GM12878 (cell line): Measurements from ENCODE around the gene MAMLD1. TPM values are rescaled to one million over a fixed set of nuclear protein-coding genes. Genes with fewer than 3 reads are reported as not detected.

Experiments used
- ATAC-seq: fragments of 200-7000 bp; cut with Tn5 transposase; 3 replicates; pipeline ENCODE4 v1.9.1; 2020; ENCODE audit warnings: mild to moderate bottlenecking, moderate library complexity
- BruUV-seq: library from RNA; stranded (reverse); fragments of 400-500 nt; replicated peaks from 2 replicates; lab custom pipeline; 2021; lab: Mats Ljungman, UMichigan
- CTCF ChIA-PET: fragments of 300-600 bp; sonication (Branson Sonifier 250); formaldehyde crosslinking; extraction: SDS; loops from one replicate; lab custom pipeline; 2021; ENCODE audit warnings: inconsistent platforms; lab: Yijun Ruan, JAX
- POLR2A ChIA-PET: fragments of 350-600 bp; formaldehyde crosslinking; extraction: SDS; loops from one replicate; lab custom pipeline; 2021; ENCODE audit warnings: inconsistent platforms; lab: Charles Lee
- RAD21 ChIA-PET: fragments of 300-600 bp; sonication (Branson Sonifier 250); formaldehyde crosslinking; loops from one replicate; lab custom pipeline; 2023; ENCODE audit warnings: antibody characterized with exemption; ENCODE audit not compliant: unreplicated experiment; lab: Charles Lee
- SMC1A ChIA-PET: fragments of 300-600 bp; sonication (Branson Sonifier 250); formaldehyde crosslinking; loops from one replicate; lab custom pipeline; 2023; ENCODE audit not compliant: unreplicated experiment, uncharacterized antibody; lab: Charles Lee
- DNase-seq: peaks from one replicate; pipeline ENCODE4 v3.0.0-alpha.2; 2011; ENCODE audit warnings: low read depth, low spot score
- FAIRE-seq: peaks from 3 replicates; lab custom pipeline; 2011; peaks lifted over from hg19 to GRCh38; lab: Jason Lieb, UNC
- H2AFZ ChIP-seq: 2 replicates; pipeline ENCODE4 v1.6.0; 2011; ENCODE audit warnings: low read depth, low read length, control low read depth; ENCODE audit not compliant: control insufficient read depth
- H3K27ac ChIP-seq: 2 replicates; pipeline ENCODE4 v1.5.1; 2011; ENCODE audit warnings: control low read depth; ENCODE audit not compliant: control insufficient read depth, insufficient read depth
- H3K27me3 ChIP-seq, 2 experiments: replicated peaks in 1 of 2; 2 replicates each; pipeline versions ENCODE4 v1.6.0 to v1.6.1; 2011; ENCODE audit warnings: low read length in 1 of 2; ENCODE audit not compliant: control insufficient read depth in 2 of 2, insufficient read depth in 2 of 2
- H3K36me3 ChIP-seq, 2 experiments: 2 replicates each; pipeline ENCODE4 v1.5.1; 2011; ENCODE audit warnings: low read length in 1 of 2; ENCODE audit not compliant: control insufficient read depth in 2 of 2, insufficient read depth in 2 of 2
- H3K4me1 ChIP-seq: 2 replicates; pipeline ENCODE4 v1.6.1; 2011; ENCODE audit warnings: mild to moderate bottlenecking, low read length, moderate library complexity, mixed read lengths; ENCODE audit not compliant: control insufficient read depth, insufficient read depth
- H3K4me2 ChIP-seq: 2 replicates; pipeline ENCODE4 v1.6.0; 2011; ENCODE audit warnings: control low read depth; ENCODE audit not compliant: control insufficient read depth, insufficient read depth
- H3K4me3 ChIP-seq: fragments of 200-600 bp; sonication (generic); 2 replicates; pipeline ENCODE4 v1.5.1; 2016
- H3K79me2 ChIP-seq: 2 replicates; pipeline ENCODE4 v1.6.0; 2011; ENCODE audit warnings: low read length; ENCODE audit not compliant: control insufficient read depth, insufficient read depth
- H3K9ac ChIP-seq: 2 replicates; pipeline ENCODE4 v1.8.0; 2011; ENCODE audit warnings: low read length, control low read depth, mixed read lengths; ENCODE audit not compliant: control insufficient read depth, insufficient read depth
- H3K9me3 ChIP-seq: replicated peaks from 3 replicates; pipeline ENCODE4 v1.5.1; 2011; ENCODE audit warnings: mild to moderate bottlenecking, low read length; ENCODE audit not compliant: control insufficient read depth, insufficient read depth
- H4K20me1 ChIP-seq: 2 replicates; pipeline ENCODE4 v1.6.0; 2011; ENCODE audit not compliant: control insufficient read depth, insufficient read depth
- ATF7 ChIP-seq: fragments of 450-650 bp; IDR thresholded peaks from 2 replicates; pipeline ENCODE4 v1.6.1; 2016; ENCODE audit warnings: low read depth, mild to moderate bottlenecking
- BHLHE40 ChIP-seq, 2 experiments: fragments of 450-650 bp in 1 of 2; IDR thresholded peaks; 2 replicates each; pipeline ENCODE4 v1.6.1; 2011 to 2017; ENCODE audit warnings: low read depth in 2 of 2, borderline replicate concordance in 1 of 2, improper control_type of control experiment in 1 of 2, low read length in 1 of 2, mild to moderate bottlenecking in 1 of 2
- EGR1 ChIP-seq, 2 experiments: IDR thresholded peaks; 1 replicate in 1 of 2; 2 replicates in 1 of 2; pipeline ENCODE4 v1.6.1; 2011 to 2012; ENCODE audit warnings: low read depth in 2 of 2, low read length in 2 of 2, borderline replicate concordance in 1 of 2, mild to moderate bottlenecking in 1 of 2, moderate library complexity in 1 of 2
- ETV6 ChIP-seq, 2 experiments: fragments of 450-650 bp in 1 of 2; IDR thresholded peaks in 1 of 2; conservative IDR thresholded peaks in 1 of 2; 2 replicates each; pipeline ENCODE4 v1.6.1; 2014; ENCODE audit warnings: antibody characterized with exemption in 1 of 2, borderline replicate concordance in 1 of 2, low read depth in 1 of 2, mild to moderate bottlenecking in 1 of 2, moderate library complexity in 1 of 2
- MTA3 ChIP-seq: IDR thresholded peaks from 2 replicates; pipeline ENCODE4 v1.6.1; 2012; ENCODE audit warnings: low read length, inconsistent platforms, borderline replicate concordance
- NFXL1 ChIP-seq: fragments of 450-650 bp; IDR thresholded peaks from 2 replicates; pipeline ENCODE4 v1.6.1; 2017; ENCODE audit warnings: antibody characterized with exemption, mild to moderate bottlenecking, borderline replicate concordance
- RAD51 ChIP-seq: fragments of 450-650 bp; IDR thresholded peaks from 2 replicates; pipeline ENCODE4 v1.6.1; 2016; ENCODE audit warnings: moderate library complexity, mild to moderate bottlenecking, inconsistent platforms
- RUNX3 ChIP-seq: IDR thresholded peaks from 2 replicates; pipeline ENCODE4 v1.6.1; 2012; ENCODE audit warnings: low read length, inconsistent platforms
- SIX5 ChIP-seq: IDR thresholded peaks from 2 replicates; pipeline ENCODE4 v1.6.1; 2011; ENCODE audit warnings: mild to moderate bottlenecking, low read depth, low read length, moderate library complexity; ENCODE audit not compliant: severe bottlenecking
- SMAD5 ChIP-seq: IDR thresholded peaks from 2 replicates; pipeline ENCODE4 v1.6.1; 2016; ENCODE audit warnings: antibody characterized with exemption, low read depth
- STAT3 ChIP-seq: IDR thresholded peaks from 2 replicates; pipeline ENCODE4 v1.6.1; 2011; ENCODE audit warnings: low read depth, low read length, improper control_type of control experiment
- WGBS: methylation state at CpG from one replicate; pipeline ENCODE4 v1.1.6; 2016; ENCODE audit warnings: low lambda C conversion rate; ENCODE audit not compliant: insufficient replicate concordance, insufficient coverage; ENCODE audit errors: missing lambda C conversion rate; 5-methylcytosine and 5-hydroxymethylcytosine counted together
- in situ Hi-C: fragments of 300-500 bp; cut with MboI; formaldehyde crosslinking; loops from 9 replicates; pipeline ENCODE4 v1.14.3; 2018; ENCODE audit warnings: mixed read lengths
- intact Hi-C: fragments of 100-400 bp; cut with micrococcal nuclease; formaldehyde crosslinking; loops from one replicate; pipeline ENCODE4 v1.14.2; 2022; ENCODE audit not compliant: unreplicated experiment
- polyA plus RNA-seq, 11 experiments: library from polyadenylated mRNA; depleted of rRNA in 4 of 11; unstranded in 6 of 11; stranded (reverse) in 5 of 11; fragments of >200 nt; fragmentation: Nextera tagmentation in 4 of 11; fragmentation: Illumina TruSeq in 1 of 11; extraction: Ambion mirVana in 4 of 11; extraction: Trizol in 1 of 11; gene quantifications; 1 replicate in 1 of 11; 2 replicates in 10 of 11; pipeline versions ENCODE4 v1.2.1 to v1.2.3, GENCODE V29; 2011 to 2016; ENCODE audit warnings: inconsistent platforms in 2 of 11, missing spikeins in 2 of 11, low read depth in 1 of 11
- total RNA-seq, 4 experiments: library from RNA; depleted of rRNA in 3 of 4; stranded (reverse); fragments of >200 nt in 3 of 4; fragmentation: Illumina TruSeq in 1 of 4; extraction: Trizol in 1 of 4; gene quantifications; 2 replicates each; pipeline versions ENCODE4 v1.2.1 to v1.2.3, GENCODE V29; 2013 to 2021
- TF ChIP-seq, protein P1 (sequence below): fragments of 450-650 bp; IDR thresholded peaks from 2 replicates; pipeline ENCODE4 v1.6.1; 2017; ENCODE audit warnings: mild to moderate bottlenecking, moderate library complexity
- TF ChIP-seq, protein P2 (sequence below): fragments of 150-350 bp; IDR thresholded peaks from 2 replicates; pipeline ENCODE4 v1.6.1; 2016; ENCODE audit warnings: low read depth, low read length
- TF ChIP-seq, protein P3 (sequence below), 3 experiments: IDR thresholded peaks in 2 of 3; conservative IDR thresholded peaks in 1 of 3; 2 replicates each; pipeline ENCODE4 v1.5.1; 2011; ENCODE audit warnings: low read depth in 3 of 3, low read length in 3 of 3, mild to moderate bottlenecking in 3 of 3, control low read depth in 2 of 3, moderate library complexity in 2 of 3, inconsistent platforms in 1 of 3, mixed read lengths in 1 of 3; ENCODE audit not compliant: control insufficient read depth in 2 of 3, insufficient read depth in 1 of 3; ENCODE audit errors: extremely low read depth in 1 of 3

Gene MAMLD1
- total and polyA plus RNA-seq, 10 of the 15 experiments (the other 5 are each of a cell fraction or from before 2014, with no cell fraction given): 0.03 to 0.05 TPM; not detected in 8

DNA sequence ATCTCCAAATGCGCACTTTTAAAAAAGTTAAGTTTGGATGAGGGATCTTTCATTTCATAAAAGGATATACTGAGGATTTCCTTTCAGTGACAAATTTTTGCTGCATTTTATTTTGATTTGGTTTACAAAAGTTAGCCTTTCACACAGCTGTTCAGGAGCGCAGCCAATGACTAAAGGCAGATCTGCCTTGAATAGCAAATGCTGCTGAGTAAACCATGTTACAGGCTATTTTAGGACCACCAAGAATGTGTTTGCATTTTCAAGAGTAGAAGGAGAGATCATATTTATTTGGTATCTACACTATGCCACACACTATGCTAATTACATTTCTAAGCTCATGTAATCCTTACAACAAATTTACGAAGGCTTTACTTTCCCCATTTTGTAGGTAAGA lies 92.1 kb downstream of the MAMLD1 start (continued):
- TF ChIP-seq RAD51: no peak
- no peak for TF ChIP-seq STAT3
- TF ChIP-seq SMAD5: no peak
- TF ChIP-seq, protein P1, sequence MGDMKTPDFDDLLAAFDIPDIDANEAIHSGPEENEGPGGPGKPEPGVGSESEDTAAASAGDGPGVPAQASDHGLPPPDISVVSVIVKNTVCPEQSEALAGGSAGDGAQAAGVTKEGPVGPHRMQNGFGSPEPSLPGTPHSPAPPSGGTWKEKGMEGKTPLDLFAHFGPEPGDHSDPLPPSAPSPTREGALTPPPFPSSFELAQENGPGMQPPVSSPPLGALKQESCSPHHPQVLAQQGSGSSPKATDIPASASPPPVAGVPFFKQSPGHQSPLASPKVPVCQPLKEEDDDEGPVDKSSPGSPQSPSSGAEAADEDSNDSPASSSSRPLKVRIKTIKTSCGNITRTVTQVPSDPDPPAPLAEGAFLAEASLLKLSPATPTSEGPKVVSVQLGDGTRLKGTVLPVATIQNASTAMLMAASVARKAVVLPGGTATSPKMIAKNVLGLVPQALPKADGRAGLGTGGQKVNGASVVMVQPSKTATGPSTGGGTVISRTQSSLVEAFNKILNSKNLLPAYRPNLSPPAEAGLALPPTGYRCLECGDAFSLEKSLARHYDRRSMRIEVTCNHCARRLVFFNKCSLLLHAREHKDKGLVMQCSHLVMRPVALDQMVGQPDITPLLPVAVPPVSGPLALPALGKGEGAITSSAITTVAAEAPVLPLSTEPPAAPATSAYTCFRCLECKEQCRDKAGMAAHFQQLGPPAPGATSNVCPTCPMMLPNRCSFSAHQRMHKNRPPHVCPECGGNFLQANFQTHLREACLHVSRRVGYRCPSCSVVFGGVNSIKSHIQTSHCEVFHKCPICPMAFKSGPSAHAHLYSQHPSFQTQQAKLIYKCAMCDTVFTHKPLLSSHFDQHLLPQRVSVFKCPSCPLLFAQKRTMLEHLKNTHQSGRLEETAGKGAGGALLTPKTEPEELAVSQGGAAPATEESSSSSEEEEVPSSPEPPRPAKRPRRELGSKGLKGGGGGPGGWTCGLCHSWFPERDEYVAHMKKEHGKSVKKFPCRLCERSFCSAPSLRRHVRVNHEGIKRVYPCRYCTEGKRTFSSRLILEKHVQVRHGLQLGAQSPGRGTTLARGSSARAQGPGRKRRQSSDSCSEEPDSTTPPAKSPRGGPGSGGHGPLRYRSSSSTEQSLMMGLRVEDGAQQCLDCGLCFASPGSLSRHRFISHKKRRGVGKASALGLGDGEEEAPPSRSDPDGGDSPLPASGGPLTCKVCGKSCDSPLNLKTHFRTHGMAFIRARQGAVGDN: no peak

DNA sequence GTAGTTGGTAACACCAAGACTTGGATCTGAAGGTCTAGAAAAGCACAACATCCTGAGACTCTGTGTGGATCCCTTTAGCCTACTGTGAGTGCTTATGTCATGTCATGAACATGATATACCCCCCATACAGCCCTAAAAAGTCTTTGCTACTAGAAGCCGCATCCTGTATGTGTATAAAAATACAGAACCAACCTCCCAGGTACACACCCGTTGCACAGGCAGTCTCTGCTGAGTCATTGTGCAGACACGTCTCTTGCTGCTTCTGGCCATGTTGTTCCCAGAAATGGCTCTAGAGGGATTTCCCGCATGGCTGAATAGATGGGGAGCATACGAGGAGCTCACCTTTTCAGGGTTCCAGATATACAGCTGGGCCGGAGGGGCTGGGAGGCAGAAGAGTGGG lies 93.3 kb downstream of the MAMLD1 start:
- RAD21 ChIA-PET: no interaction called here
- in situ Hi-C loops: no loop called here
- Histone ChIP-seq H3K9me3 (no peaks in the 10 kb centered on the region), H3K4me2 (no peak overlapping the region), H3K4me3 (no peak overlapping the region), H3K79me2 (no peaks in the 10 kb centered on the region), H3K9ac (no peak overlapping the region), H4K20me1 (no peaks in the 10 kb centered on the region), H3K27ac (no peak overlapping the region), H2AFZ (no peak overlapping the region), H3K4me1 (no peaks in the 10 kb centered on the region), H3K36me3 (no peaks in the 10 kb centered on the region), H3K27me3 (no peaks in the 10 kb centered on the region)
- POLR2A ChIA-PET: no interaction called here
- ATAC-seq: no peak
- FAIRE-seq: no peak
- DNase-seq: no peak
- no TSS peak for BruUV-seq
- intact Hi-C loops: no loop called here
- TF ChIP-seq BHLHE40 (IDR thresholded peaks at IDR 0.05; ENCODE audit: borderline replicate concordance in 1 of 2, low read depth in 2 of 2, low read length in 1 of 2): no peak
- TF ChIP-seq, protein P2, sequence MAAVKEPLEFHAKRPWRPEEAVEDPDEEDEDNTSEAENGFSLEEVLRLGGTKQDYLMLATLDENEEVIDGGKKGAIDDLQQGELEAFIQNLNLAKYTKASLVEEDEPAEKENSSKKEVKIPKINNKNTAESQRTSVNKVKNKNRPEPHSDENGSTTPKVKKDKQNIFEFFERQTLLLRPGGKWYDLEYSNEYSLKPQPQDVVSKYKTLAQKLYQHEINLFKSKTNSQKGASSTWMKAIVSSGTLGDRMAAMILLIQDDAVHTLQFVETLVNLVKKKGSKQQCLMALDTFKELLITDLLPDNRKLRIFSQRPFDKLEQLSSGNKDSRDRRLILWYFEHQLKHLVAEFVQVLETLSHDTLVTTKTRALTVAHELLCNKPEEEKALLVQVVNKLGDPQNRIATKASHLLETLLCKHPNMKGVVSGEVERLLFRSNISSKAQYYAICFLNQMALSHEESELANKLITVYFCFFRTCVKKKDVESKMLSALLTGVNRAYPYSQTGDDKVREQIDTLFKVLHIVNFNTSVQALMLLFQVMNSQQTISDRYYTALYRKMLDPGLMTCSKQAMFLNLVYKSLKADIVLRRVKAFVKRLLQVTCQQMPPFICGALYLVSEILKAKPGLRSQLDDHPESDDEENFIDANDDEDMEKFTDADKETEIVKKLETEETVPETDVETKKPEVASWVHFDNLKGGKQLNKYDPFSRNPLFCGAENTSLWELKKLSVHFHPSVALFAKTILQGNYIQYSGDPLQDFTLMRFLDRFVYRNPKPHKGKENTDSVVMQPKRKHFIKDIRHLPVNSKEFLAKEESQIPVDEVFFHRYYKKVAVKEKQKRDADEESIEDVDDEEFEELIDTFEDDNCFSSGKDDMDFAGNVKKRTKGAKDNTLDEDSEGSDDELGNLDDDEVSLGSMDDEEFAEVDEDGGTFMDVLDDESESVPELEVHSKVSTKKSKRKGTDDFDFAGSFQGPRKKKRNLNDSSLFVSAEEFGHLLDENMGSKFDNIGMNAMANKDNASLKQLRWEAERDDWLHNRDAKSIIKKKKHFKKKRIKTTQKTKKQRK: no peak
- TF ChIP-seq SIX5: no peak
- TF ChIP-seq ATF7: no peak
- TF ChIP-seq, protein P3, sequence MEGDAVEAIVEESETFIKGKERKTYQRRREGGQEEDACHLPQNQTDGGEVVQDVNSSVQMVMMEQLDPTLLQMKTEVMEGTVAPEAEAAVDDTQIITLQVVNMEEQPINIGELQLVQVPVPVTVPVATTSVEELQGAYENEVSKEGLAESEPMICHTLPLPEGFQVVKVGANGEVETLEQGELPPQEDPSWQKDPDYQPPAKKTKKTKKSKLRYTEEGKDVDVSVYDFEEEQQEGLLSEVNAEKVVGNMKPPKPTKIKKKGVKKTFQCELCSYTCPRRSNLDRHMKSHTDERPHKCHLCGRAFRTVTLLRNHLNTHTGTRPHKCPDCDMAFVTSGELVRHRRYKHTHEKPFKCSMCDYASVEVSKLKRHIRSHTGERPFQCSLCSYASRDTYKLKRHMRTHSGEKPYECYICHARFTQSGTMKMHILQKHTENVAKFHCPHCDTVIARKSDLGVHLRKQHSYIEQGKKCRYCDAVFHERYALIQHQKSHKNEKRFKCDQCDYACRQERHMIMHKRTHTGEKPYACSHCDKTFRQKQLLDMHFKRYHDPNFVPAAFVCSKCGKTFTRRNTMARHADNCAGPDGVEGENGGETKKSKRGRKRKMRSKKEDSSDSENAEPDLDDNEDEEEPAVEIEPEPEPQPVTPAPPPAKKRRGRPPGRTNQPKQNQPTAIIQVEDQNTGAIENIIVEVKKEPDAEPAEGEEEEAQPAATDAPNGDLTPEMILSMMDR (IDR thresholded peaks at IDR 0.05 in 2 of 3, conservative IDR thresholded peaks at IDR 0.05 in 1 of 3; ENCODE audit: control insufficient read depth in 2 of 3, extremely low read depth in 1 of 3, insufficient read depth in 1 of 3, low read depth in 3 of 3, low read length in 3 of 3): no peak
- TF ChIP-seq MTA3: no peak
- TF ChIP-seq NFXL1: no peak
- TF ChIP-seq EGR1 (IDR thresholded peaks at IDR 0.05; ENCODE audit: borderline replicate concordance in 1 of 2, low read depth in 2 of 2, low read length in 2 of 2): no peak
- TF ChIP-seq RUNX3: no peak
- TF ChIP-seq ETV6 (conservative IDR thresholded peaks at IDR 0.05 in 1 of 2, IDR thresholded peaks at IDR 0.05 in 1 of 2; ENCODE audit: borderline replicate concordance in 1 of 2, low read depth in 1 of 2): no peak
- WGBS: 16% methylated on average over 6 of the region's 6 CpGs
- SMC1A ChIA-PET: no interaction called here
- CTCF ChIA-PET: no interaction called here
